ENCODE measurements around the gene ACTBL2.

ACTBL2 gene

DNA sequence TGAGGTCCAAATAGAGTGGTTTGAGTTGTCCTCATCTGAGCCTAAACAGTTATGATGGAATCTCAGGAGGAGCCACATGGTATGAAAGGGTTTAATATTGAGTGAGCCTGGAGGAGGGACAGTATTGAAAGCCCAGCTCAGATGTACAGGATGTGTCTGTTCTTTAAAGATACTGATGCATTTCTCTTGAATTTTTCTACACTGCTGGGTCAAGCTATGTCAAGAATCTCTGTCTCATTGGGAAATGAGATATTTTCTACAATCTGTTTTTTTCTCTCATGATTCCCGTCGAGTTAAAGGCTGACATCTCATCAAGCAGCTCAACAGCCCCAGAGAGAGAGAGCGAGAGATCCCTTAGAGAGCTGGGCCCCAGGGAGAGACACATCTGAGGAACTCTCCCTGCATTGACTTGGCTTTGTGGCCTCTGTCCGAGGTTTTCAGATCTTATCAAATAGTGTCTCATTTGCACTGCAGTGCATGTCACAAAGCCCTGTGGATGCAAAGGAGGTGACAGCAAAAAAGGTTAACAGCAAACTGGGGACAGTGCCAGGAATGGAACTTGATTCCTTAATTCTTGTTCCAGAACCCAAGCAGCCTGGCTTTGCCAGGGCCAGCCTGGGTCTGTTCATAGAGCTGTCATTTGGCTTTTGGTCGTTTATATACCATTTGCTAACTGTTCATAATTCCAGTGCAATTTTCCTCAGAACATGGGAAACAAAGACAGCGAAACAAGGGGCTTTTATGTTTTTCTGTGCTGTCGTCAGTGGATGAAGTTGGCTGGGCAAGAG is 19.0 kb upstream of the ACTBL2 start:
- no peaks in the 10 kb centered on the region for H3K9me3 ChIP-seq (ENCODE audit: control insufficient read depth, insufficient read depth, low read depth, low read length)
- no peaks in the 10 kb centered on the region for H3K36me3 ChIP-seq (ENCODE audit: control insufficient read depth in 2 of 2, insufficient read depth in 1 of 2, low read length in 2 of 2)
- CTCF ChIA-PET = interaction anchor here (0.5 to 9.5 kb wide), 12 partner anchors 10 to 959 kb away, joined by 3 to 68 read pairs (median 4); partner anchors contain the start of gene PLK2
- POLR2A ChIA-PET = no interaction called here
- 0 out of 2 replicates have a peak, but pooled peaks cover 5% of the 10 kb centered on the region for H3K4me1 ChIP-seq (ENCODE audit: control insufficient read depth, insufficient read depth, low read length)
- H3K4me3 ChIP-seq (ENCODE audit: low read depth, low read length) = no peak overlapping the region
- TF ChIP-seq ZFP3 (tag by site-specific recombination; IDR thresholded peaks at IDR 0.05; ENCODE audit: low read depth) (no peak), ZNF785 (tag by site-specific recombination; IDR thresholded peaks at IDR 0.05) (no peak), ZBTB8A (tag by site-specific recombination; IDR thresholded peaks at IDR 0.05) (no peak), TCF7L2 (IDR thresholded peaks at IDR 0.05; ENCODE audit: borderline replicate concordance, low read depth, low read length) (no peak), REST (tag by site-specific recombination; IDR thresholded peaks at IDR 0.05) (0 out of 2 replicates have a peak, but pooled peaks have one; percentile 25), ZNF404 (tag by site-specific recombination; IDR thresholded peaks at IDR 0.05) (no peak), MZF1 (tag by site-specific recombination; IDR thresholded peaks at IDR 0.05; ENCODE audit: borderline replicate concordance) (no peak)
- H3K27ac ChIP-seq (ENCODE audit: extremely low read depth, low read depth, low read length) = no peak overlapping the region

DNA sequence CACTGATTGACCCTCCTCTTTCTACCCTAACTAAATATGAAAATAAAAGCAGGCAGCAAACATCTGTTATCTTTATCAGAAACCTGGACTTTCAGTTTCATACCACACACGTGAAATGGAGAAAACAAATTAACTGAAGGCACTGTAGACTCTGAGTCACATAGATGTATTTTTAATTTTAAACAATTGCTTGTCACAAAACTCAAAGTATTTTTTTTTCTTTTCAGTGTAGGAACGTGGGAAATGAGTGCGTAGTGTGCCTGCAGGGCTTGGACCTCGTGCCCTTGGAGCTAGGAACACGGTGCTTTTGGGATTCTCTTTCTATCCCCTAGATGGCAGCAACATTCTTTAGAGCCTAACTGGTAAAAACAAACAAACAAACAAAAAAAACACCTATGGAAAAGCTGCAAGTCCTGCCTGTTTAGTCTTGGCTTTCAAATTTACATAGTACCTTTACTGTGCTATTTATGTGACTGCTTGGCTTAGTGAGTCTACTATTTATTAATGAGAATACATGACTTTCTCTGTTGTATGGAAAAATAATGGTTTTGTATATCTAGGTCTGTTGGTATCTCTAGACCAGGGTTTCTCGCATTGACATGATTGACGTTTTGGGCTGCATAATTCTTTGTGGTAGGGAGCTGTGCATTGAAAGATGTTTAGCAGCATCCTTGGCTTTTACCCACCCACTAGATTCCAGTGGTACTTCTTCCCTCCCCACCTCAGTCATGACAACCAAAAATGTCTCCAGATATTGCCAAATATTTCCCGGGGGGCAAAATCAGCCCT is 16.8 kb upstream of the ACTBL2 start:
- ChIA-PET CTCF (interaction anchor here (0.5 to 9.5 kb wide), 45 partner anchors 13 to 1357 kb away, joined by 3 to 68 read pairs (median 4); partner anchors contain the start of gene PLK2), POLR2A (interaction anchor here (0.6 to 2.1 kb wide), 4 partner anchors 57 to 961 kb away, joined by 3 to 15 read pairs (median 3); partner anchors contain the start of genes GPBP1 and PLK2)
- Histone ChIP-seq H3K4me3 (ENCODE audit: low read depth, low read length) (no peak overlapping the region), H3K27ac (ENCODE audit: extremely low read depth, low read depth, low read length) (no peak overlapping the region; the same call in 1 of the 2 replicates), H3K36me3 (ENCODE audit: control insufficient read depth in 2 of 2, insufficient read depth in 1 of 2, low read length in 2 of 2) (no peaks in the 10 kb centered on the region), H3K4me1 (ENCODE audit: control insufficient read depth, insufficient read depth, low read length) (peaks cover 15% of the 10 kb centered on the region), H3K9me3 (ENCODE audit: control insufficient read depth, insufficient read depth, low read depth, low read length) (no peaks in the 10 kb centered on the region)
- TF ChIP-seq ZFP41 (tag by site-specific recombination; IDR thresholded peaks at IDR 0.05; ENCODE audit: borderline replicate concordance) = no peak
- TF ChIP-seq ZNF654 (tag by site-specific recombination; IDR thresholded peaks at IDR 0.05; ENCODE audit: low read depth) = peak; percentile 97
- TF ChIP-seq INSM2 (tag by site-specific recombination; IDR thresholded peaks at IDR 0.05) = no peak
- no peak for TF ChIP-seq ZNF677 (tag by site-specific recombination; IDR thresholded peaks at IDR 0.05)
- TF ChIP-seq ZNF585B (tag by site-specific recombination; IDR thresholded peaks at IDR 0.05) = no peak
- no peak for TF ChIP-seq PRDM1 (tag by site-specific recombination; IDR thresholded peaks at IDR 0.05)
- TF ChIP-seq ZNF362 (tag by site-specific recombination; IDR thresholded peaks at IDR 0.05) = peak; percentile 93
- no peak for TF ChIP-seq ZNF596 (tag by site-specific recombination; IDR thresholded peaks at IDR 0.05)
- TF ChIP-seq ZNF513 (tag by site-specific recombination; IDR thresholded peaks at IDR 0.05) = no peak
- TF ChIP-seq ZNF10 (tag by site-specific recombination; IDR thresholded peaks at IDR 0.05) = no peak
- 0 out of 2 replicates have a peak, but pooled peaks have one; percentile 20 for TF ChIP-seq SP7 (tag by site-specific recombination; IDR thresholded peaks at IDR 0.05)
- TF ChIP-seq ZNF530 (tag by site-specific recombination; IDR thresholded peaks at IDR 0.05; ENCODE audit: low read depth) = no peak
- no peak for TF ChIP-seq ZNF311 (tag by site-specific recombination; IDR thresholded peaks at IDR 0.05; ENCODE audit: borderline replicate concordance)
- TF ChIP-seq, protein P1, sequence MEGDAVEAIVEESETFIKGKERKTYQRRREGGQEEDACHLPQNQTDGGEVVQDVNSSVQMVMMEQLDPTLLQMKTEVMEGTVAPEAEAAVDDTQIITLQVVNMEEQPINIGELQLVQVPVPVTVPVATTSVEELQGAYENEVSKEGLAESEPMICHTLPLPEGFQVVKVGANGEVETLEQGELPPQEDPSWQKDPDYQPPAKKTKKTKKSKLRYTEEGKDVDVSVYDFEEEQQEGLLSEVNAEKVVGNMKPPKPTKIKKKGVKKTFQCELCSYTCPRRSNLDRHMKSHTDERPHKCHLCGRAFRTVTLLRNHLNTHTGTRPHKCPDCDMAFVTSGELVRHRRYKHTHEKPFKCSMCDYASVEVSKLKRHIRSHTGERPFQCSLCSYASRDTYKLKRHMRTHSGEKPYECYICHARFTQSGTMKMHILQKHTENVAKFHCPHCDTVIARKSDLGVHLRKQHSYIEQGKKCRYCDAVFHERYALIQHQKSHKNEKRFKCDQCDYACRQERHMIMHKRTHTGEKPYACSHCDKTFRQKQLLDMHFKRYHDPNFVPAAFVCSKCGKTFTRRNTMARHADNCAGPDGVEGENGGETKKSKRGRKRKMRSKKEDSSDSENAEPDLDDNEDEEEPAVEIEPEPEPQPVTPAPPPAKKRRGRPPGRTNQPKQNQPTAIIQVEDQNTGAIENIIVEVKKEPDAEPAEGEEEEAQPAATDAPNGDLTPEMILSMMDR (tag by site-specific recombination; IDR thresholded peaks at IDR 0.05) = peak; percentile 62; the same call in 1 of the 2 replicates
- no peak for TF ChIP-seq ZNF19 (tag by site-specific recombination; IDR thresholded peaks at IDR 0.05; ENCODE audit: low read depth)
- no peak for TF ChIP-seq ZNF366 (tag by site-specific recombination; conservative IDR thresholded peaks at IDR 0.05)

Data from HEK293 (cell line).